HG02840 (cell line): ENCODE measurements around the gene KRT75.

Source experiments
- ATAC-seq: cut with Tn5 transposase; IDR thresholded peaks from one replicate; pipeline ENCODE4 v1.9.1; 2021; ENCODE audit warnings: mild to moderate bottlenecking, moderate library complexity, moderate number of reproducible peaks; ENCODE audit not compliant: unreplicated experiment, low FRiP score

Gene KRT75

DNA sequence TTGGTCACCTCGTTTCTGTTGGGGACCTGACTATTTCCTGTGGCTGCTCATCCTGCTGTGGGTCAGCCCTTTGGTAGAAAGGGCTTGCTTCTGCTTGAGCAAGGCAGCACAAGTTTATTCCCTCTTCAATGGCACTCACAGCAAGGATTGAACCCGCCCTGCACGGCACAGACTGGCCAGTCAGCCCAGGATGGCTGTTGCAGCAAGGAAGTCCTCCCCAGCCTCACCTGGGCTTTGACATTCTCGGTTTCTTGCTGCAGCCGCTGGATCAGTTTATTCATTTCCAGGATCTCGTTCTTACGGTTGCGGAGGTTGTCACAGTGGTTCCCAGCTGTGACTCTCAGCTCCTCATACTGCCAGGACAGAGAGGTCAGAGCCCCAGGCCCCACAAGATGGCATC lies 37.5 kb downstream of the KRT75 start:
- no peak for ATAC-seq

GRCh38 chr12:52395761-52396434 lies 38.3 kb downstream of the KRT75 start:
- no peak for ATAC-seq

- ATAC-seq, result no peak
Observed at GRCh38 chr12:52394836-52395405, 39.2 kb downstream of the KRT75 start.

- no peak for ATAC-seq
Observed at GRCh38 chr12:52392465-52393007, 41.6 kb downstream of the KRT75 start.

DNA sequence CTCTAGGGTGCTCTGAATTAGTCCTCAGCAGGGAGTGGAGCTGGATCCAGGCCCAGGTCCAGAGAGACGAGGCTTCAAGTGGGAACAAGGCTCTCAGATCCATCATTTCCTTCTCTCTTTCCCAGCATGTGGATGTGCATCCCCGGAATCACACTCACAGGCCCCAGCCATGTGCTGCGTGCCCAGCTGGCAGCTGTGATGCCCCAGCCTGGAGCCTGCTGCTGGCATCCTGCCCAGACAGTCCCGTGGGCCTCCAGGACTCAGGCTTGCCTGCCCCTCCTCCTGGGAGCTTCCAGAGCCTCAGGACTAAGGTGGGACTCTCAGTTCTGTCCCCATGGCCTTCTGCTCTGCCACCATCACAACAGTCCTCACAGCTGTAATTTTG lies 42.6 kb downstream of the KRT75 start:
- no peak for ATAC-seq

- no peak for ATAC-seq
Observed at GRCh38 chr12:52390739-52391617, 43.2 kb downstream of the KRT75 start.

DNA sequence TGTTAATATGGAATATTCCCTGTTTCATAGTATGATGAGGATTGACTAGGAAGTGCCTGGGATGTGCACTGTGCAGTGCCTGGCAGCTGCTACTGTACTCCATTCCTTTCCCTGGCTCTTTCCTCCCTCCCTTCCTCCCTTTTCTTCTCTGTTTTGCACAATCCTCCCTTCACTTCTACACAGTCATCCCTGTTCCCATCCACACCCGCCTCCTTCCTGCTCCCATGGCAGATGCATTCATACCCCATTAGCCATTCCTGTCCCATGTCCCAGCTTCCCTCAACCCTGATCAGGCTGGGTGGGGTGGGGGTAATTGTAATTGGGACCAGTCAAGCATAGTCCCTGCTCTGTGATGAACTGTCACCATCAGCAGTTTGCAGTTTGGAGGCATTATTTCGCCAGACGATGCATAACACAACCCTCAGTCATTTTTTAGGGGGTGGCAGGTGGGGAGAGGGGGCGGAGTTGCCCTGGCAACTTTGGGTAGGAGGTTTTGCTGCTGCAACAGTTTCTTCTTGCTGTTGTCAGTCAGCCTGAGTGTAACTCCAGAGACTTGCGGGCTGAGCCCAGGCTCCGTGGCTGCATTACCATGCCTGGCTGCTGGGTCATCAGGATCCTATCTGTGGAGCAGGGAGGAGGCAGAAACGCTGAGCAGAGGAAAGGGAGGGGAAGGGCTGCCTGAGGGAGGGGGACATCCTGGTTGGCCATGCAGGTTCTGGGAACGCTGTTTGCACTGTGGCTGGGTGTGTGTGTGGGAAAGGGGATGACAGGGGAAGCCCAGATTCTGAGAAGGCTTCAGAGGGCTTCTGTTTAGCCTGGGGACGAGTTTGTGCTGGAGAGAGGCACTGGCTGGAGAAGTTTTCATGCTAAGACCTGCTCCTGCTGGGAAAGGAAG lies 44.6 kb downstream of the KRT75 start:
- no peak for ATAC-seq

DNA sequence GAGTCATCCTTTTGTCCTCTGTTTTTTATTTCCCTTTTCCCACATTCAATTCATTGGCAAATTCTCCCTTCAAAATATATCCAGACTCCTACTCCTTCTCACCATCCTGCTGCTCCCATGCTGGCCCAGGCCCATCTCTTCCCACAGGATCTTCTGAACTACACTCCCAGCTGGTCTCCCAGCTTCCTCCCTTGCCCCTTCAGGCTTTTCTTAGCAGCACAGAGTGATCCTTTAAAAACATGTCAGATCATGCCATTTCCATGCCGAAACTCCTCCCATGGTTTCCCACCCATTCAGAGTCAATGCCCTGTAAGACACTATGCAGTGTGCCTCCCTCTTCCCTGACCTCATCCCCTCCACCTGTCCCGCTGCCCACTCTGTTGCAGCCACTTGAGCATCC lies 46.3 kb downstream of the KRT75 start:
- ATAC-seq, result no peak

- ATAC-seq, result no peak
Observed at GRCh38 chr12:52385226-52385702, 48.9 kb downstream of the KRT75 start, which contains the start of gene KRT84. Gene KRT84 (minus strand): TSS chr12:52385652. CDS start chr12:52385585, 67 bp downstream.

DNA sequence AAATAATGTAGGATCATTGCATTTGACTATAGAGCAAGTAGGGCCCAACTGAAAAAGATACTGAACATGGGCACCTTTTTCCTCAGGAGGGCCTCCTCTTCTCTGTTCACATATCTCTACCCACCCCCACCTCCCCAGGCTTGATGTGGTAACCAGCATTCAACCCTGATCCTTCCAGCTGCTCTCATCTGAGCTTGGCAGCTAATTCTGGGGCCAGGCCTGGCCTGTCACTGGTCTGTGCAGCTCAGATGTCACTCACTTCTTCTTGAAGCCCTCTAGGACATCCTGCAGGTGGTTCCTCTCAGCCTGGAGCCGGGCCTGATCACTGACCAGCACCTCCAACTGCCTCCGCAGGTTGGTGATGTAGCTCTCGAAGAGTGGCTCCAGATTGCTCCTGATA lies 50.8 kb downstream of the KRT75 start:
- ATAC-seq, result no peak

GRCh38 chr12:52382854-52383253 lies 51.3 kb downstream of the KRT75 start:
- no peak for ATAC-seq

- ATAC-seq, result no peak
Observed at GRCh38 chr12:52381206-52381605, 53.0 kb downstream of the KRT75 start.

GRCh38 chr12:52380271-52380694 lies 53.9 kb downstream of the KRT75 start:
- no peak for ATAC-seq

- no peak for ATAC-seq
Observed at GRCh38 chr12:52379536-52379935, 54.6 kb downstream of the KRT75 start.

DNA sequence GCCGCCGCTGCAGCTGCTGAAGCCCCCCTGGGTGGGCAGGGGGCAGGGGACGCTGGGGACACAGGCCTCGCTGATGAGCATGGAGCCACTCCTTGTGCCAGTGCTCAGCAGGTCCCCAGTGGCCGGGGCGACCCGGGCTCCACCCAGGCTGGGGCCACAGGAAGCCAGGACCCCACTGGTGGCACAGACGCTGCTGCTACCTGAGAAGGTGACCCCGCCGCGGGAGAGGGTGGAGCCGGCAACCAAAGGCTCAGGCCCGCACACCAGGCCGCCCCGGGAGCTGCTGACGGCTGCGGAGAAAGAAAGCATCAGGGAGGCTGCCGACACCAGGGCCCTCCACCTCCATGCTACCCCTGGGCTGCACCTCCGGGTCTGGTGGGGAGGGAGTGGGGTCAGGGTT lies 56.1 kb downstream of the KRT75 start:
- ATAC-seq, result no peak

- no peak for ATAC-seq
Observed at GRCh38 chr12:52377266-52377665, 56.9 kb downstream of the KRT75 start.
